ENCODE results near the gene EXOC3L1. TPM values are rescaled to one million over a fixed set of nuclear protein-coding genes. Genes with fewer than 3 reads are reported as not detected.

EXOC3L1 gene
- total RNA-seq, 4 donors from 2014 or later: 3.0 to 6.7 TPM; not detected in 2

GRCh38 chr16:67169642-67170167 is 20.2 kb downstream of the EXOC3L1 start:
- in situ Hi-C loops (cut with MboI; ENCODE audit: low pct_ligation_motif_present in 1 of 4, low pct_unique_long_range_greater_than_20kb in 1 of 4, low sequenced_read_pairs in 3 of 4) (loop anchor here in 2 of 4 donors (25.0 kb wide), 2 partner anchors 182 to 207 kb away; partner anchors contain the start of genes CES3 (in 1 of the 2) and CES4A (in 1 of the 2)), intact Hi-C loops (cut with DNase I; ENCODE audit: low total_unique reads) (loop anchor here (5.0 kb wide), 1 partner anchor 362 kb away; no protein-coding TSS in a partner anchor)

GRCh38 chr16:67169011-67169451 is 20.9 kb downstream of the EXOC3L1 start:
- 70% methylated on average over 9 of the region's 9 CpGs; no CpG with 5 or more reads in 1 of the 2 donors for whole genome bisulfite sequencing, 2 donors (ENCODE audit: low coverage in 1 of 2)
- H3K27ac ChIP-seq: peak overlapping the region; percentile 82 to 87 (median 83)
- H3K4me1 ChIP-seq: peaks cover 23 to 59% (median 48%) of the 10 kb centered on the region in 4 donors
- TF ChIP-seq EP300 (IDR thresholded peaks at IDR 0.05; ENCODE audit: low read depth): no peak
- TF ChIP-seq CTCF (IDR thresholded peaks at IDR 0.05): no peak
- no peak for TF ChIP-seq POLR2A (IDR thresholded peaks at IDR 0.05)
- no peak for DNase-seq
- H3K4me3 ChIP-seq: no peak overlapping the region
- peaks cover 29% of the 10 kb centered on the region for H3K27me3 ChIP-seq
- in situ Hi-C loops (cut with MboI; ENCODE audit: low pct_ligation_motif_present in 1 of 4, low pct_unique_long_range_greater_than_20kb in 1 of 4, low sequenced_read_pairs in 3 of 4) (loop anchor here in 2 of 4 donors (25.0 kb wide), 2 partner anchors 182 to 207 kb away; partner anchors contain the start of genes CES3 (in 1 of the 2) and CES4A (in 1 of the 2)), intact Hi-C loops (cut with DNase I; ENCODE audit: low total_unique reads) (no loop called here)
- no peaks in the 10 kb centered on the region for H3K36me3 ChIP-seq
- no peaks in the 10 kb centered on the region for H3K9me3 ChIP-seq

More at GRCh38 chr16:67169642-67170167, 20.2 kb downstream of the EXOC3L1 start:
- H3K4me3 ChIP-seq: peak overlapping the region; percentile 28 to 52 (median 43)
- no peaks in the 10 kb centered on the region for H3K9me3 ChIP-seq
- 9 to 20% methylated on average over 11 to 24 of the region's 24 CpGs for WGBS, 2 donors (ENCODE audit: low coverage in 1 of 2)
- TF ChIP-seq CTCF (IDR thresholded peaks at IDR 0.05) (peak; percentile 22 to 54 (median 47)), POLR2A (IDR thresholded peaks at IDR 0.05) (no peak)
- peaks cover 29 to 58% (median 47%) of the 10 kb centered on the region in 4 donors for H3K4me1 ChIP-seq
- peak overlapping the region; percentile 82 to 87 (median 83) for H3K27ac ChIP-seq
- H3K27me3 ChIP-seq: peaks cover 22% of the 10 kb centered on the region
- no peaks in the 10 kb centered on the region for H3K36me3 ChIP-seq
- DNase-seq: peak; percentile 38

GRCh38 chr16:67167588-67167987 is 22.3 kb downstream of the EXOC3L1 start:
- H3K36me3 ChIP-seq: no peaks in the 10 kb centered on the region
- in situ Hi-C loops (cut with MboI; ENCODE audit: low pct_ligation_motif_present in 1 of 4, low pct_unique_long_range_greater_than_20kb in 1 of 4, low sequenced_read_pairs in 3 of 4) (loop anchor here in 2 of 4 donors (25.0 kb wide), 2 partner anchors 180 to 205 kb away; partner anchors contain the start of genes CES3 (in 1 of the 2) and CES4A (in 1 of the 2)), intact Hi-C loops (cut with DNase I; ENCODE audit: low total_unique reads) (no loop called here)
- TF ChIP-seq POLR2A (IDR thresholded peaks at IDR 0.05): no peak
- TF ChIP-seq CTCF (IDR thresholded peaks at IDR 0.05): no peak
- TF ChIP-seq POLR2AphosphoS5 (IDR thresholded peaks at IDR 0.05): no peak
- no peak for TF ChIP-seq EP300 (IDR thresholded peaks at IDR 0.05; ENCODE audit: low read depth)
- peak; percentile 6 for DNase-seq
- no peak overlapping the region for H3K4me3 ChIP-seq
- no peak overlapping the region for H3K27ac ChIP-seq
- WGBS, 2 donors (ENCODE audit: low coverage in 1 of 2): 91% methylated on average over 7 of the region's 7 CpGs; no CpG with 5 or more reads in 1 of the 2 donors
- no peaks in the 10 kb centered on the region for H3K9me3 ChIP-seq
- H3K4me1 ChIP-seq: peaks cover 15 to 62% (median 52%) of the 10 kb centered on the region in 4 donors
- peaks cover 43% of the 10 kb centered on the region for H3K27me3 ChIP-seq

- 80% methylated on average over 5 of the region's 5 CpGs; no CpG with 5 or more reads in 1 of the 2 donors for WGBS, 2 donors (ENCODE audit: low coverage in 1 of 2)
- Histone ChIP-seq H3K36me3 (no peaks in the 10 kb centered on the region), H3K27me3 (peaks cover 53% of the 10 kb centered on the region), H3K4me3 (no peak overlapping the region), H3K27ac (no peak overlapping the region), H3K9me3 (no peaks in the 10 kb centered on the region), H3K4me1 (peaks cover 16 to 70% (median 53%) of the 10 kb centered on the region in 4 donors)
- peak; percentile 8 for DNase-seq
- TF ChIP-seq CTCF (IDR thresholded peaks at IDR 0.05): no peak
- TF ChIP-seq POLR2A (IDR thresholded peaks at IDR 0.05): no peak
- TF ChIP-seq EP300 (IDR thresholded peaks at IDR 0.05; ENCODE audit: low read depth): no peak
- no peak for TF ChIP-seq POLR2AphosphoS5 (IDR thresholded peaks at IDR 0.05)
- in situ Hi-C loops (cut with MboI; ENCODE audit: low pct_ligation_motif_present in 1 of 4, low pct_unique_long_range_greater_than_20kb in 1 of 4, low sequenced_read_pairs in 3 of 4) (loop anchor here in 2 of 4 donors (25.0 kb wide), 2 partner anchors 179 to 204 kb away; partner anchors contain the start of genes CES3 (in 1 of the 2) and CES4A (in 1 of the 2)), intact Hi-C loops (cut with DNase I; ENCODE audit: low total_unique reads) (no loop called here)
Measured at GRCh38 chr16:67166598-67167168, 23.3 kb downstream of the EXOC3L1 start.
